SJCRH30 (cell line): ENCODE data around the gene SEMA6C. TPM values are rescaled to one million over a fixed set of nuclear protein-coding genes. Genes with fewer than 3 reads are reported as not detected.

Experiments used
- DNase-seq, 2 experiments: peaks; one replicate each; pipeline ENCODE4 v3.0.0-alpha.2; 2015 to 2020
- H3K27ac ChIP-seq: fragments of 250-450 bp; sonication (Bioruptor Pico); 2 replicates; pipeline ENCODE4 v1.5.1; 2020; ENCODE audit warnings: mild to moderate bottlenecking, moderate library complexity
- H3K27me3 ChIP-seq: fragments of 250-450 bp; sonication (Bioruptor Pico); 2 replicates; pipeline ENCODE4 v1.5.1; 2020; ENCODE audit warnings: mild to moderate bottlenecking, moderate library complexity
- H3K36me3 ChIP-seq: fragments of 250-450 bp; sonication (Bioruptor Pico); 2 replicates; pipeline ENCODE4 v1.5.1; 2020; ENCODE audit warnings: mild to moderate bottlenecking, moderate library complexity
- H3K4me1 ChIP-seq: fragments of 250-450 bp; sonication (Bioruptor Pico); 2 replicates; pipeline ENCODE4 v1.5.1; 2020; ENCODE audit warnings: mild to moderate bottlenecking, moderate library complexity
- H3K4me3 ChIP-seq: fragments of 250-450 bp; sonication (Bioruptor Pico); 2 replicates; pipeline ENCODE4 v1.5.1; 2020; ENCODE audit warnings: mild to moderate bottlenecking, moderate library complexity
- H3K9me3 ChIP-seq: fragments of 250-450 bp; sonication (Bioruptor Pico); replicated peaks from 2 replicates; pipeline ENCODE4 v1.5.1; 2020; ENCODE audit warnings: mild to moderate bottlenecking, moderate library complexity
- total RNA-seq: library from RNA; depleted of rRNA; stranded (reverse); fragments of >200 nt; shearing (Covaris generic); gene quantifications from 2 replicates; pipeline ENCODE4 v1.2.3, GENCODE V29; 2014

Gene SEMA6C
- total RNA-seq, 1 experiment from 2014 or later = 12.5 TPM

- peak overlapping the region; percentile 42 for H3K27ac ChIP-seq
- H3K4me3 ChIP-seq = peak overlapping the region; percentile 76
- no peaks in the 10 kb centered on the region for H3K4me1 ChIP-seq
- H3K36me3 ChIP-seq = peaks cover 16% of the 10 kb centered on the region; the same call in 1 of the 2 replicates
- no peaks in the 10 kb centered on the region for H3K9me3 ChIP-seq
- peak; percentile 32 to 43 for DNase-seq
- H3K27me3 ChIP-seq = no peaks in the 10 kb centered on the region
Observed at GRCh38 chr1:151166505-151166956, 20.1 kb upstream of the SEMA6C start.

- H3K36me3 ChIP-seq = peaks cover 16% of the 10 kb centered on the region; the same call in 1 of the 2 replicates
- peak within 1 kb of the TSS; percentile 42 for H3K27ac ChIP-seq
Observed at GRCh38 chr1:151165738-151166504, 19.5 kb upstream of the SEMA6C start, which contains the start of the genes LYSMD1 and SCNM1. Gene LYSMD1, minus strand, starts transcription at chr1:151165902. Its CDS starts 644 bp downstream, at chr1:151165258. Gene SCNM1, plus strand, starts transcription at chr1:151166144. Its CDS starts 9 bp downstream, at chr1:151166153.

GRCh38 chr1:151165281-151165737 lies 18.9 kb upstream of the SEMA6C start:
- H3K36me3 ChIP-seq = peaks cover 16% of the 10 kb centered on the region; the same call in 1 of the 2 replicates
- DNase-seq = peak; percentile 48 to 61
- peak overlapping the region; percentile 42 for H3K27ac ChIP-seq

More at GRCh38 chr1:151165738-151166504, 19.5 kb upstream of the SEMA6C start, which contains the start of the genes LYSMD1 and SCNM1:
- Histone ChIP-seq H3K4me1 (no peaks in the 10 kb centered on the region), H3K9me3 (no peaks in the 10 kb centered on the region), H3K4me3 (peak within 1 kb of the TSS; percentile 76), H3K27me3 (no peaks in the 10 kb centered on the region)
- DNase-seq = peak; percentile 96 to 97

GRCh38 chr1:151164732-151165280 lies 18.4 kb upstream of the SEMA6C start:
- Histone ChIP-seq H3K27me3 (no peaks in the 10 kb centered on the region), H3K36me3 (peaks cover 15% of the 10 kb centered on the region), H3K9me3 (no peaks in the 10 kb centered on the region), H3K4me3 (peak overlapping the region; percentile 76), H3K27ac (peak overlapping the region; percentile 42; the same call in 1 of the 2 replicates), H3K4me1 (no peaks in the 10 kb centered on the region)
- no peak for DNase-seq

More at GRCh38 chr1:151165281-151165737, 18.9 kb upstream of the SEMA6C start:
- Histone ChIP-seq H3K4me1 (no peaks in the 10 kb centered on the region), H3K4me3 (peak overlapping the region; percentile 76), H3K27me3 (no peaks in the 10 kb centered on the region), H3K9me3 (no peaks in the 10 kb centered on the region)

GRCh38 chr1:151159373-151159772 lies 12.9 kb upstream of the SEMA6C start:
- Histone ChIP-seq H3K4me1 (no peaks in the 10 kb centered on the region), H3K36me3 (peaks cover 5% of the 10 kb centered on the region; the same call in 1 of the 2 replicates), H3K9me3 (no peaks in the 10 kb centered on the region), H3K27me3 (no peaks in the 10 kb centered on the region), H3K4me3 (no peak overlapping the region), H3K27ac (no peak overlapping the region)
- DNase-seq = no peak

GRCh38 chr1:151158751-151159251 lies 12.4 kb upstream of the SEMA6C start:
- DNase-seq = no peak
- no peaks in the 10 kb centered on the region for H3K9me3 ChIP-seq

GRCh38 chr1:151158326-151158725 lies 11.9 kb upstream of the SEMA6C start:
- Histone ChIP-seq H3K4me1 (no peaks in the 10 kb centered on the region), H3K27me3 (no peaks in the 10 kb centered on the region), H3K9me3 (no peaks in the 10 kb centered on the region), H3K27ac (no peak overlapping the region), H3K36me3 (peaks cover 5% of the 10 kb centered on the region; the same call in 1 of the 2 replicates), H3K4me3 (no peak overlapping the region)
- no peak for DNase-seq

More at GRCh38 chr1:151158751-151159251, 12.4 kb upstream of the SEMA6C start:
- Histone ChIP-seq H3K4me1 (no peaks in the 10 kb centered on the region), H3K4me3 (no peak overlapping the region), H3K36me3 (peaks cover 5% of the 10 kb centered on the region; the same call in 1 of the 2 replicates), H3K27me3 (no peaks in the 10 kb centered on the region), H3K27ac (no peak overlapping the region)

GRCh38 chr1:151157067-151157531 lies 10.7 kb upstream of the SEMA6C start:
- Histone ChIP-seq H3K27me3 (no peaks in the 10 kb centered on the region), H3K27ac (no peak overlapping the region), H3K4me1 (no peaks in the 10 kb centered on the region), H3K4me3 (no peak overlapping the region), H3K9me3 (no peaks in the 10 kb centered on the region), H3K36me3 (peaks cover 5% of the 10 kb centered on the region; the same call in 1 of the 2 replicates)
- DNase-seq = no peak

GRCh38 chr1:151156515-151156819 lies 10.0 kb upstream of the SEMA6C start, which contains the start of gene TNFAIP8L2:
Gene TNFAIP8L2, plus strand, starts transcription at chr1:151156649. Its CDS starts 2,049 bp downstream, at chr1:151158698.
- H3K27ac ChIP-seq = no peak within 1 kb of the TSS
- no peak for DNase-seq
- no peaks in the 10 kb centered on the region for H3K9me3 ChIP-seq
- peaks cover 5% of the 10 kb centered on the region; the same call in 1 of the 2 replicates for H3K36me3 ChIP-seq
- no peaks in the 10 kb centered on the region for H3K27me3 ChIP-seq
- no peaks in the 10 kb centered on the region for H3K4me1 ChIP-seq
- H3K4me3 ChIP-seq = no peak within 1 kb of the TSS

- H3K4me3 ChIP-seq = no peak overlapping the region
- DNase-seq = no peak
- no peaks in the 10 kb centered on the region for H3K9me3 ChIP-seq
- H3K36me3 ChIP-seq = no peaks in the 10 kb centered on the region
- H3K27ac ChIP-seq = no peak overlapping the region
- H3K27me3 ChIP-seq = no peaks in the 10 kb centered on the region
- H3K4me1 ChIP-seq = peaks cover 20% of the 10 kb centered on the region
Observed at GRCh38 chr1:151147665-151148064, 1.2 kb upstream of the SEMA6C start.

GRCh38 chr1:151147132-151147503 lies 687 bp upstream of the SEMA6C start:
- Histone ChIP-seq H3K4me1 (peaks cover 25% of the 10 kb centered on the region), H3K9me3 (no peaks in the 10 kb centered on the region), H3K27me3 (no peaks in the 10 kb centered on the region), H3K27ac (no peak overlapping the region), H3K4me3 (peak overlapping the region; percentile 65), H3K36me3 (no peaks in the 10 kb centered on the region)
- DNase-seq = peak in 1 of 2 experiments; percentile 18

GRCh38 chr1:151146072-151146411 lies 389 bp downstream of the SEMA6C start:
- Histone ChIP-seq H3K36me3 (no peaks in the 10 kb centered on the region), H3K4me1 (peaks cover 30% of the 10 kb centered on the region), H3K27me3 (no peaks in the 10 kb centered on the region), H3K9me3 (no peaks in the 10 kb centered on the region), H3K4me3 (peak overlapping the region; percentile 65), H3K27ac (peak overlapping the region; percentile 13; the same call in 1 of the 2 replicates)
- no peak for DNase-seq

- Histone ChIP-seq H3K27ac (peak overlapping the region; percentile 13; the same call in 1 of the 2 replicates), H3K9me3 (no peaks in the 10 kb centered on the region), H3K4me1 (peaks cover 30% of the 10 kb centered on the region), H3K27me3 (no peaks in the 10 kb centered on the region), H3K4me3 (peak overlapping the region; percentile 65), H3K36me3 (no peaks in the 10 kb centered on the region)
- peak; percentile 46 to 52 for DNase-seq
Observed at GRCh38 chr1:151145304-151146071, 943 bp downstream of the SEMA6C start.
